Measurements from ENCODE around the gene HAND1. TPM values are rescaled to one million over a fixed set of nuclear protein-coding genes. Genes with fewer than 3 reads are reported as not detected.

Gene HAND1
- total and polyA plus RNA-seq, 4 donors, result not detected

DNA sequence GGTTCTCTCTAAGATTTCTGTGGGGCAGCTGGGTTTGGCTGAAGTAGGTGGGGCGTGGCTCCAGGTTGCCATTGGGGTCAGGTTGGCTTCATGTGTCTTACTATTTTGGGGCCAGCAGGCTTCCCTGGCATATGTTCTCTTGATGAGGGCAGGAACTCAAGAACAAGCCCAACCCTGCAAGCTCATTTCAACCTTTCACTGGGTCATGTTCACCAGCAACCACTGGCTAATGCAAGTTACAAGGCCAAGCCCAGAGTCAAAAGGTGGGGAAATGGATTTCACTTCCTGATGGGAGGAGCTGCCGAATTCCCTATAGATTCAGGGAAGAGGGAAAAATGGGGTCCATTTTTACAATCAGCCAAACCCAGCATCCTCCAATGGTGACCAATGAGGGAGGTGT is 34.0 kb upstream of the HAND1 start:
- H3K27me3 ChIP-seq (ENCODE audit: control insufficient read depth in 1 of 2, insufficient read depth in 2 of 2, low read length in 1 of 2), result peaks cover 0 to 2% of the 10 kb centered on the region in 2 donors
- peaks cover 5% of the 10 kb centered on the region for H3K9me3 ChIP-seq (ENCODE audit: control insufficient read depth, low read length)
- ATAC-seq (ENCODE audit: low FRiP score) (no peak), DNase-seq (no peak)
- H3K4me3 ChIP-seq (ENCODE audit: low read length in 2 of 2), result no peak overlapping the region
- H3K4me1 ChIP-seq (ENCODE audit: control insufficient read depth in 1 of 2, insufficient read depth in 2 of 2, low read length in 2 of 2), result no peaks in the 10 kb centered on the region
- WGBS, 2 donors, result 80 to 85% methylated on average over 2 of the region's 2 CpGs
- intact Hi-C loops (cut with DNase I), result no loop called here
- H3K27ac ChIP-seq (ENCODE audit: low read depth in 1 of 2, low read length in 2 of 2), result no peak overlapping the region
- no peaks in the 10 kb centered on the region for H3K36me3 ChIP-seq (ENCODE audit: control insufficient read depth in 1 of 2, insufficient read depth in 2 of 2, low read length in 1 of 2)

DNA sequence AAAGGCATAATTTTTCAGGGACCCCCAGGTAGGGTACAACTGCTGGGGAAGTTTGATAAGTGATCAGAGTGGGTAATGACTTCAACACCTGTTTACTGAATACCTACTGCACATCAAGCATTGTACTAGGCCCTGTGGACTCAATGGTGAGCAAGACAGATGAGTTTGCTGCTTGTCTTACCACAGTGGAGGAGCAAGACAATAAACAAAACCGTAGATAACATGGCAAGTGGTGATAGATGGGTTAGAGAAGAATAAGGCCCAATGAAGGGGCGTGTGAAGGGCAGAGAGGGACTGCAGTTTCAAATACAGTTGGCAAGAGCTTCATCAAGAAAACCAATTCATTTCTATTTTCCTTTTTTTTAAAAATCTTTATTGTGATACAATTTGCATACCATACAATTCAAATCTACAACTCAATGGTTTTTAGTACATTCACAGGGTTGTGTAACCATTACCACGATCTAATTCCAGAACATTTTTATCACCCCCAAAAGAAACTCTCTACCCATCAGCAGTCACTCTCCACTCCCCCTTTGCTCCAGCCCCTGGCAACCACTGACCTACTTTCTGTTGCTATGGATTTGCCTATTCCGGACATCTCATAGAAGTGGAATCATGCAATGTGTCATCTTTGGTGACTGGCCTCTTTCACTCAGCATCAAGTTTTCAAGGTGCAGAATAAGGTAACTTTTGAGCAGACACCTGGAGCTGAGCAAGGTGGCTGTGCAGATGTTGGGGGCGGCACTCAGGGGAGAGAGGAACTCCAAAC is 31.9 kb upstream of the HAND1 start:
- 66 to 71% methylated on average over 5 of the region's 5 CpGs for WGBS, 2 donors
- Histone ChIP-seq H3K4me3 (ENCODE audit: low read length in 2 of 2) (no peak overlapping the region), H3K36me3 (ENCODE audit: control insufficient read depth in 1 of 2, insufficient read depth in 2 of 2, low read length in 1 of 2) (no peaks in the 10 kb centered on the region), H3K27me3 (ENCODE audit: control insufficient read depth in 1 of 2, insufficient read depth in 2 of 2, low read length in 1 of 2) (peaks cover 0 to 2% of the 10 kb centered on the region in 2 donors), H3K27ac (ENCODE audit: low read depth in 1 of 2, low read length in 2 of 2) (no peak overlapping the region), H3K4me1 (ENCODE audit: control insufficient read depth in 1 of 2, insufficient read depth in 2 of 2, low read length in 2 of 2) (no peaks in the 10 kb centered on the region), H3K9me3 (ENCODE audit: control insufficient read depth, low read length) (peaks cover 5% of the 10 kb centered on the region)
- ATAC-seq (ENCODE audit: low FRiP score) (no peak), DNase-seq (no peak)
- intact Hi-C loops (cut with DNase I), result no loop called here

GRCh38 chr5:154508114-154508513 is 30.1 kb upstream of the HAND1 start:
- H3K9me3 ChIP-seq (ENCODE audit: control insufficient read depth, low read length), result peaks cover 5% of the 10 kb centered on the region
- no peaks in the 10 kb centered on the region for H3K36me3 ChIP-seq (ENCODE audit: control insufficient read depth in 1 of 2, insufficient read depth in 2 of 2, low read length in 1 of 2)
- H3K27me3 ChIP-seq (ENCODE audit: control insufficient read depth in 1 of 2, insufficient read depth in 2 of 2, low read length in 1 of 2), result peaks cover 0 to 2% of the 10 kb centered on the region in 2 donors
- DNase-seq, result no peak
- intact Hi-C loops (cut with DNase I), result no loop called here
- no peaks in the 10 kb centered on the region for H3K4me1 ChIP-seq (ENCODE audit: control insufficient read depth in 1 of 2, insufficient read depth in 2 of 2, low read length in 2 of 2)
- WGBS, 2 donors, result 95 to 96% methylated on average over 2 of the region's 2 CpGs
- no peak for ATAC-seq (ENCODE audit: low FRiP score)
- H3K4me3 ChIP-seq (ENCODE audit: low read length in 2 of 2), result no peak overlapping the region
- H3K27ac ChIP-seq (ENCODE audit: low read depth in 1 of 2, low read length in 2 of 2), result no peak overlapping the region

DNA sequence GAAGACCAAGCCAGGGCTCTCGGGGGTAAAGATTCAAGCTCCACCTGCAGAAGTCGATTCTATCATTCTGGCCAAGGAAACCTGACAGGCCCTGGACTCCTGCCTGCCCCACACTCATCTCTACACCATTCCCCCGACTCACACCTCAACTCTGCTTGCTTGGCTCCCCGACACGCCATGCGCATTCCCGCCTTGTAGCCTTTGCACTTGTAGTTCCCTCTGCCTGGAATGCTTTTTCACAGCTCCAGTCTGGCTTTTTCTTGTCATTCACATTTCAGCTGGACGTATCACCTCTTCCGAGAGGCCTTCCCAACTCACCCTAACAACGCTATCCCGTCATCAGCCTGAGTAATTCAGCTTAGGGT is 28.7 kb upstream of the HAND1 start:
- ATAC-seq (ENCODE audit: low FRiP score), result no peak
- no peak for DNase-seq
- intact Hi-C loops (cut with DNase I), result no loop called here
- H3K4me1 ChIP-seq (ENCODE audit: control insufficient read depth in 1 of 2, insufficient read depth in 2 of 2, low read length in 2 of 2), result no peaks in the 10 kb centered on the region
- peaks cover 5% of the 10 kb centered on the region for H3K9me3 ChIP-seq (ENCODE audit: control insufficient read depth, low read length)
- no peak overlapping the region for H3K4me3 ChIP-seq (ENCODE audit: low read length in 2 of 2)
- no peaks in the 10 kb centered on the region for H3K36me3 ChIP-seq (ENCODE audit: control insufficient read depth in 1 of 2, insufficient read depth in 2 of 2, low read length in 1 of 2)
- 88 to 91% methylated on average over 11 of the region's 11 CpGs for WGBS, 2 donors
- peaks cover 0 to 2% of the 10 kb centered on the region in 2 donors for H3K27me3 ChIP-seq (ENCODE audit: control insufficient read depth in 1 of 2, insufficient read depth in 2 of 2, low read length in 1 of 2)
- no peak overlapping the region for H3K27ac ChIP-seq (ENCODE audit: low read depth in 1 of 2, low read length in 2 of 2)

- Histone ChIP-seq H3K27ac (ENCODE audit: low read depth in 1 of 2, low read length in 2 of 2) (no peak overlapping the region), H3K4me3 (ENCODE audit: low read length in 2 of 2) (no peak overlapping the region), H3K36me3 (ENCODE audit: control insufficient read depth in 1 of 2, insufficient read depth in 2 of 2, low read length in 1 of 2) (no peaks in the 10 kb centered on the region), H3K9me3 (ENCODE audit: control insufficient read depth, low read length) (peaks cover 5% of the 10 kb centered on the region), H3K4me1 (ENCODE audit: control insufficient read depth in 1 of 2, insufficient read depth in 2 of 2, low read length in 2 of 2) (no peaks in the 10 kb centered on the region), H3K27me3 (ENCODE audit: control insufficient read depth in 1 of 2, insufficient read depth in 2 of 2, low read length in 1 of 2) (peaks cover 0 to 2% of the 10 kb centered on the region in 2 donors)
- intact Hi-C loops (cut with DNase I), result no loop called here
- DNase-seq, result no peak
- ATAC-seq (ENCODE audit: low FRiP score), result no peak
- WGBS, 2 donors, result 87 to 88% methylated on average over 8 of the region's 8 CpGs
Observed at GRCh38 chr5:154506049-154506715, 28.2 kb upstream of the HAND1 start.

- H3K36me3 ChIP-seq (ENCODE audit: control insufficient read depth in 1 of 2, insufficient read depth in 2 of 2, low read length in 1 of 2), result no peaks in the 10 kb centered on the region
- peak; percentile 11 for ATAC-seq (ENCODE audit: low FRiP score)
- no peak overlapping the region for H3K27ac ChIP-seq (ENCODE audit: low read depth in 1 of 2, low read length in 2 of 2)
- H3K27me3 ChIP-seq (ENCODE audit: control insufficient read depth in 1 of 2, insufficient read depth in 2 of 2, low read length in 1 of 2), result peaks cover 0 to 2% of the 10 kb centered on the region in 2 donors
- H3K4me3 ChIP-seq (ENCODE audit: low read length in 2 of 2), result no peak overlapping the region
- no peak for DNase-seq
- WGBS, 2 donors, result 70 to 71% methylated on average over 9 to 10 of the region's 10 CpGs
- H3K4me1 ChIP-seq (ENCODE audit: control insufficient read depth in 1 of 2, insufficient read depth in 2 of 2, low read length in 2 of 2), result no peaks in the 10 kb centered on the region
- H3K9me3 ChIP-seq (ENCODE audit: control insufficient read depth, low read length), result peaks cover 5% of the 10 kb centered on the region
- intact Hi-C loops (cut with DNase I), result no loop called here
Observed at GRCh38 chr5:154505567-154505966, 27.5 kb upstream of the HAND1 start.

- Histone ChIP-seq H3K27ac (ENCODE audit: low read depth in 1 of 2, low read length in 2 of 2) (no peak overlapping the region), H3K27me3 (ENCODE audit: control insufficient read depth in 1 of 2, insufficient read depth in 2 of 2, low read length in 1 of 2) (peaks cover 0 to 2% of the 10 kb centered on the region in 2 donors), H3K4me1 (ENCODE audit: control insufficient read depth in 1 of 2, insufficient read depth in 2 of 2, low read length in 2 of 2) (no peaks in the 10 kb centered on the region), H3K4me3 (ENCODE audit: low read length in 2 of 2) (no peak overlapping the region), H3K36me3 (ENCODE audit: control insufficient read depth in 1 of 2, insufficient read depth in 2 of 2, low read length in 1 of 2) (no peaks in the 10 kb centered on the region), H3K9me3 (ENCODE audit: control insufficient read depth, low read length) (peaks cover 5% of the 10 kb centered on the region)
- intact Hi-C loops (cut with DNase I), result no loop called here
- no peak for DNase-seq
- no peak for ATAC-seq (ENCODE audit: low FRiP score)
- 96 to 97% methylated on average over 2 of the region's 2 CpGs for WGBS, 2 donors
Observed at GRCh38 chr5:154503698-154504039, 25.6 kb upstream of the HAND1 start.

GRCh38 chr5:154502180-154502579 is 24.2 kb upstream of the HAND1 start:
- no peaks in the 10 kb centered on the region for H3K36me3 ChIP-seq (ENCODE audit: control insufficient read depth in 1 of 2, insufficient read depth in 2 of 2, low read length in 1 of 2)
- H3K27me3 ChIP-seq (ENCODE audit: control insufficient read depth in 1 of 2, insufficient read depth in 2 of 2, low read length in 1 of 2), result no peaks in the 10 kb centered on the region
- H3K9me3 ChIP-seq (ENCODE audit: control insufficient read depth, low read length), result no peaks in the 10 kb centered on the region
- H3K4me1 ChIP-seq (ENCODE audit: control insufficient read depth in 1 of 2, insufficient read depth in 2 of 2, low read length in 2 of 2), result no peaks in the 10 kb centered on the region
- 92 to 96% methylated on average over 1 of the region's 1 CpG for WGBS, 2 donors
- no peak for ATAC-seq (ENCODE audit: low FRiP score)
- H3K4me3 ChIP-seq (ENCODE audit: low read length in 2 of 2), result no peak overlapping the region
- no peak overlapping the region for H3K27ac ChIP-seq (ENCODE audit: low read depth in 1 of 2, low read length in 2 of 2)
- no peak for DNase-seq
- intact Hi-C loops (cut with DNase I), result no loop called here

DNA sequence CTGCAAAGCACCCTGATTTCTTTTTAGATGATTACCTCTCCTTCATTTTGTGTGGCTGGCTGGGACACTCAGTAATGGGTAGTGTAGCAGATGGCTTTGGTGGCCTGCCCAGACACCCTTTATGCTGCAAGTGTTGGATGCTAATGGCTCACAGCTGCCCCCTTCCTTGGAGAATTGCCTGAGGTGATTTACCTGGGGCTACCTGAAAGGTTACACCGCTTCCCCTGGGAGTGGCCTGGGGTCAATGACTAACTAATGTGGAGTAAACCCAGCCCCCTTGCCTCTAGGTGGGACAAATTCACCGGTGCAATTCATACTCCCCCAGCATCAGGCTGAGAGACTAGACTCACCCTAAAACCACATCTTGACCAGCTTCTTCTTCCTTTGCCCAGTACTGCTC is 23.5 kb upstream of the HAND1 start:
- DNase-seq, result no peak
- Histone ChIP-seq H3K27ac (ENCODE audit: low read depth in 1 of 2, low read length in 2 of 2) (no peak overlapping the region), H3K4me3 (ENCODE audit: low read length in 2 of 2) (no peak overlapping the region), H3K36me3 (ENCODE audit: control insufficient read depth in 1 of 2, insufficient read depth in 2 of 2, low read length in 1 of 2) (no peaks in the 10 kb centered on the region), H3K9me3 (ENCODE audit: control insufficient read depth, low read length) (no peaks in the 10 kb centered on the region), H3K27me3 (ENCODE audit: control insufficient read depth in 1 of 2, insufficient read depth in 2 of 2, low read length in 1 of 2) (no peaks in the 10 kb centered on the region), H3K4me1 (ENCODE audit: control insufficient read depth in 1 of 2, insufficient read depth in 2 of 2, low read length in 2 of 2) (no peaks in the 10 kb centered on the region)
- intact Hi-C loops (cut with DNase I), result no loop called here
- no peak for ATAC-seq (ENCODE audit: low FRiP score)
- 55 to 66% methylated on average over 2 of the region's 2 CpGs for WGBS, 2 donors
